ENCODE results near the gene COL8A2. TPM values are rescaled to one million over a fixed set of nuclear protein-coding genes. Genes with fewer than 3 reads are reported as not detected.

Gene COL8A2
- total and polyA plus RNA-seq, 2 experiments from 2014 or later = 0.05 to 0.57 TPM

GRCh38 chr1:36126005-36126716 lies 1.1 kb upstream of the COL8A2 start:
- Histone ChIP-seq H3K27me3 (peaks cover 49% of the 10 kb centered on the region), H3K9me3 (ENCODE audit: low read depth) (no peaks in the 10 kb centered on the region), H3K36me3 (no peaks in the 10 kb centered on the region), H3K4me3 (no peak overlapping the region), H3K4me1 (ENCODE audit: low read depth) (no peaks in the 10 kb centered on the region), H3K27ac (no peak overlapping the region)
- DNase-seq (ENCODE audit: low read depth in 1 of 2, low spot score in 1 of 2) = no peak
- TF ChIP-seq CTCF (IDR thresholded peaks at IDR 0.05; ENCODE audit: low read depth, low read length) = no peak

- H3K4me3 ChIP-seq = no peak overlapping the region
- TF ChIP-seq CTCF (IDR thresholded peaks at IDR 0.05; ENCODE audit: low read depth, low read length) = no peak
- H3K27me3 ChIP-seq = peaks cover 49% of the 10 kb centered on the region
- H3K4me1 ChIP-seq (ENCODE audit: low read depth) = no peaks in the 10 kb centered on the region
- no peak overlapping the region for H3K27ac ChIP-seq
- H3K36me3 ChIP-seq = no peaks in the 10 kb centered on the region
- no peaks in the 10 kb centered on the region for H3K9me3 ChIP-seq (ENCODE audit: low read depth)
- no peak for DNase-seq (ENCODE audit: low read depth in 1 of 2, low spot score in 1 of 2)
Measured at GRCh38 chr1:36124404-36125128, 456 bp downstream of the COL8A2 start.

GRCh38 chr1:36123356-36123755 lies 1.7 kb downstream of the COL8A2 start:
- H3K27ac ChIP-seq = no peak overlapping the region
- peaks cover 49% of the 10 kb centered on the region for H3K27me3 ChIP-seq
- DNase-seq (ENCODE audit: low read depth in 1 of 2, low spot score in 1 of 2) = no peak
- H3K4me1 ChIP-seq (ENCODE audit: low read depth) = no peaks in the 10 kb centered on the region
- H3K4me3 ChIP-seq = no peak overlapping the region
- no peak for TF ChIP-seq CTCF (IDR thresholded peaks at IDR 0.05; ENCODE audit: low read depth, low read length)
- H3K9me3 ChIP-seq (ENCODE audit: low read depth) = no peaks in the 10 kb centered on the region
- no peaks in the 10 kb centered on the region for H3K36me3 ChIP-seq

- no peak overlapping the region for H3K4me3 ChIP-seq
- TF ChIP-seq CTCF (IDR thresholded peaks at IDR 0.05; ENCODE audit: low read depth, low read length) = no peak
- no peaks in the 10 kb centered on the region for H3K4me1 ChIP-seq (ENCODE audit: low read depth)
- H3K27me3 ChIP-seq = peaks cover 49% of the 10 kb centered on the region
- no peaks in the 10 kb centered on the region for H3K36me3 ChIP-seq
- H3K9me3 ChIP-seq (ENCODE audit: low read depth) = no peaks in the 10 kb centered on the region
- no peak for DNase-seq (ENCODE audit: low read depth in 1 of 2, low spot score in 1 of 2)
- no peak overlapping the region for H3K27ac ChIP-seq
Measured at GRCh38 chr1:36122062-36123030, 2.7 kb downstream of the COL8A2 start.

GRCh38 chr1:36119456-36119855 lies 5.6 kb downstream of the COL8A2 start:
- H3K27ac ChIP-seq = no peak overlapping the region
- DNase-seq (ENCODE audit: low read depth in 1 of 2, low spot score in 1 of 2) = peak in 1 of 2 donors; percentile 36
- H3K9me3 ChIP-seq (ENCODE audit: low read depth) = no peaks in the 10 kb centered on the region

More at GRCh38 chr1:36119456-36119855, 5.6 kb downstream of the COL8A2 start:
- H3K4me1 ChIP-seq (ENCODE audit: low read depth) = no peaks in the 10 kb centered on the region
- no peak for TF ChIP-seq CTCF (IDR thresholded peaks at IDR 0.05; ENCODE audit: low read depth, low read length)
- H3K27me3 ChIP-seq = peaks cover 29% of the 10 kb centered on the region
- H3K36me3 ChIP-seq = no peaks in the 10 kb centered on the region
- H3K4me3 ChIP-seq = no peak overlapping the region

Data from cardiac muscle cell (in vitro differentiated cells and primary cell).